Osteocyte (in vitro differentiated cells): Measurements from ENCODE around the gene FAM78A. TPM values are rescaled to one million over a fixed set of nuclear protein-coding genes. Genes with fewer than 3 reads are reported as not detected.
A peak's percentile ranks its signal among the peaks of the same experiment; 100 is the strongest.

Source experiments
- DNase-seq: peaks from one replicate; pipeline ENCODE4 v3.0.0; 2021; ENCODE audit warnings: mixed read lengths; ENCODE audit not compliant: unreplicated experiment; ENCODE audit errors: extremely low spot score
- H3K27ac Mint-ChIP-seq: one replicate; pipeline ENCODE4 v1.8.0; 2021; ENCODE audit warnings: mild to moderate bottlenecking, mixed read lengths; ENCODE audit not compliant: unreplicated experiment
- H3K27me3 Mint-ChIP-seq: one replicate; pipeline ENCODE4 v1.8.0; 2021; ENCODE audit warnings: mixed read lengths; ENCODE audit not compliant: unreplicated experiment
- H3K36me3 Mint-ChIP-seq: one replicate; pipeline ENCODE4 v1.8.0; 2021; ENCODE audit warnings: mixed read lengths; ENCODE audit not compliant: unreplicated experiment
- H3K4me1 Mint-ChIP-seq: one replicate; pipeline ENCODE4 v1.8.0; 2021; ENCODE audit warnings: mixed read lengths; ENCODE audit not compliant: unreplicated experiment
- H3K4me3 Mint-ChIP-seq: one replicate; pipeline ENCODE4 v1.8.0; 2021; ENCODE audit warnings: mild to moderate bottlenecking, moderate library complexity, mixed read lengths; ENCODE audit not compliant: unreplicated experiment
- H3K9me3 Mint-ChIP-seq: one replicate; pipeline ENCODE4 v1.8.0; 2021; ENCODE audit warnings: mixed read lengths; ENCODE audit not compliant: unreplicated experiment
- CTCF ChIP-seq: fragments of 200-600 bp; sonication (generic); IDR thresholded peaks from 2 replicates; pipeline ENCODE4 v1.5.0; 2021; ENCODE audit warnings: antibody characterized with exemption, mild to moderate bottlenecking, moderate library complexity
- total RNA-seq: library from RNA; stranded (reverse); gene quantifications from 2 replicates; pipeline ENCODE4 v1.2.1, GENCODE V29; 2021

FAM78A gene
- total RNA-seq, 1 donor from 2014 or later: 1.0 TPM

- no peaks in the 10 kb centered on the region for H3K36me3 Mint-ChIP-seq
- no peak overlapping the region for H3K27ac Mint-ChIP-seq
- H3K9me3 Mint-ChIP-seq: no peaks in the 10 kb centered on the region
- H3K27me3 Mint-ChIP-seq: peaks cover 30% of the 10 kb centered on the region
- no peak overlapping the region for H3K4me3 Mint-ChIP-seq
- no peak for TF ChIP-seq CTCF
- DNase-seq: no peak
- H3K4me1 Mint-ChIP-seq: peaks cover 12% of the 10 kb centered on the region
These were observed 3.7 kb upstream of the FAM78A start for GRCh38 chr9:131279863-131280570.

- DNase-seq: no peak
- Mint-ChIP-seq H3K4me3 (no peak overlapping the region), H3K4me1 (peaks cover 12% of the 10 kb centered on the region), H3K36me3 (no peaks in the 10 kb centered on the region), H3K27me3 (peaks cover 30% of the 10 kb centered on the region), H3K27ac (no peak overlapping the region), H3K9me3 (no peaks in the 10 kb centered on the region)
- no peak for TF ChIP-seq CTCF
These were observed 3.0 kb upstream of the FAM78A start for GRCh38 chr9:131279196-131279862.

GRCh38 chr9:131278702-131279111 lies 2.4 kb upstream of the FAM78A start:
- H3K4me1 Mint-ChIP-seq: peaks cover 12% of the 10 kb centered on the region
- H3K36me3 Mint-ChIP-seq: no peaks in the 10 kb centered on the region
- DNase-seq: no peak
- no peak for TF ChIP-seq CTCF
- peaks cover 27% of the 10 kb centered on the region for H3K27me3 Mint-ChIP-seq
- no peak overlapping the region for H3K27ac Mint-ChIP-seq
- no peaks in the 10 kb centered on the region for H3K9me3 Mint-ChIP-seq
- H3K4me3 Mint-ChIP-seq: no peak overlapping the region

GRCh38 chr9:131277910-131278701 lies 1.8 kb upstream of the FAM78A start:
- Mint-ChIP-seq H3K36me3 (no peaks in the 10 kb centered on the region), H3K27me3 (peaks cover 23% of the 10 kb centered on the region), H3K4me3 (peak overlapping the region; percentile 75), H3K4me1 (peaks cover 9% of the 10 kb centered on the region), H3K27ac (no peak overlapping the region), H3K9me3 (no peaks in the 10 kb centered on the region)
- TF ChIP-seq CTCF: no peak
- no peak for DNase-seq
